Testis (tissue), 3 donors: Measurements from ENCODE around the gene PPP1R13L. TPM values are rescaled to one million over a fixed set of nuclear protein-coding genes. Genes with fewer than 3 reads are reported as not detected.

Experiments used
- DNase-seq: peaks from one replicate; pipeline ENCODE4 v3.0.0-alpha.2; 2019
- H3K27ac ChIP-seq, 2 donors: fragments of 200-600 bp; sonication (generic); one replicate each; pipeline ENCODE4 v1.5.1; 2019
- H3K27me3 ChIP-seq: fragments of 200-600 bp; sonication (generic); one replicate; pipeline ENCODE4 v1.5.1; 2019
- H3K36me3 ChIP-seq: fragments of 200-600 bp; sonication (generic); one replicate; pipeline ENCODE4 v1.5.1; 2017; ENCODE audit warnings: low read depth; ENCODE audit errors: missing control alignments
- H3K4me1 ChIP-seq: fragments of 200-600 bp; sonication (generic); one replicate; pipeline ENCODE4 v1.5.1; 2019
- H3K4me3 ChIP-seq, 2 donors: fragments of 200-600 bp; sonication (generic); one replicate each; pipeline ENCODE4 v1.5.1; 2017 to 2019
- H3K9me3 ChIP-seq: fragments of 200-600 bp; sonication (generic); one replicate; pipeline ENCODE4 v1.5.1; 2017
- CTCF ChIP-seq, 3 experiments: fragments of 450-650 bp in 2 of 3; fragments of 200-600 bp in 1 of 3; sonication (generic) in 1 of 3; IDR thresholded peaks; one replicate each; pipeline ENCODE4 v1.5.1; 2016 to 2019; ENCODE audit warnings: antibody characterized with exemption in 3 of 3, mild to moderate bottlenecking in 2 of 3, moderate library complexity in 1 of 3
- POLR2A ChIP-seq: fragments of 450-650 bp; IDR thresholded peaks from one replicate; pipeline ENCODE4 v1.6.1; 2017; ENCODE audit warnings: antibody characterized with exemption, mild to moderate bottlenecking, moderate library complexity
- WGBS, 2 donors: methylation state at CpG; one replicate each; pipeline ENCODE4 v1.1.5; 2018; 5-methylcytosine and 5-hydroxymethylcytosine counted together
- intact Hi-C: fragments of 100-400 bp; cut with DNase I; formaldehyde crosslinking; loops from one replicate; pipeline ENCODE4 v1.15.1; 2023; ENCODE audit warnings: low total_unique reads
- polyA plus RNA-seq: library from polyadenylated mRNA; stranded (reverse); fragments of 350-450 nt; fragmentation: Illumina TruSeq; extraction: RNeasy Lipid Tissue Mini Kit (QIAGEN cat#74804); gene quantifications from one replicate; pipeline ENCODE4 v1.2.3, GENCODE V29; 2014; ENCODE audit warnings: low read depth, low replicate concordance; ENCODE audit not compliant: insufficient read depth
- total RNA-seq, 2 donors: library from RNA; depleted of rRNA; stranded (reverse); fragments of >200 nt; gene quantifications; one replicate each; pipeline ENCODE4 v1.2.3, GENCODE V29; 2016

Gene PPP1R13L
- total and polyA plus RNA-seq, 3 donors from 2014 or later = 9.7 to 13.3 (median 12.2) TPM

GRCh38 chr19:45352062-45352461 lies 52.8 kb downstream of the PPP1R13L start:
- Histone ChIP-seq H3K36me3 (no peaks in the 10 kb centered on the region), H3K4me3 (no peak overlapping the region), H3K27ac (no peak overlapping the region), H3K4me1 (no peaks in the 10 kb centered on the region), H3K9me3 (no peaks in the 10 kb centered on the region), H3K27me3 (no peaks in the 10 kb centered on the region)
- WGBS, 2 donors = 91 to 93% methylated on average over 4 to 15 of the region's 15 CpGs
- no peak for TF ChIP-seq POLR2A
- TF ChIP-seq CTCF (IDR thresholded peaks at IDR 0.05) = no peak
- no peak for DNase-seq
- intact Hi-C loops = no loop called here

- Histone ChIP-seq H3K9me3 (no peaks in the 10 kb centered on the region), H3K4me1 (no peaks in the 10 kb centered on the region), H3K36me3 (no peaks in the 10 kb centered on the region), H3K27ac (no peak overlapping the region), H3K4me3 (no peak overlapping the region), H3K27me3 (no peaks in the 10 kb centered on the region)
- WGBS, 2 donors = 75 to 79% methylated on average over 11 to 13 of the region's 13 CpGs
- DNase-seq = no peak
- TF ChIP-seq CTCF (IDR thresholded peaks at IDR 0.05) = no peak
- intact Hi-C loops = no loop called here
These were observed 53.4 kb downstream of the PPP1R13L start for GRCh38 chr19:45351401-45351952.

GRCh38 chr19:45350477-45351058 lies 54.3 kb downstream of the PPP1R13L start:
- H3K27ac ChIP-seq = no peak overlapping the region
- no peak for DNase-seq
- H3K4me1 ChIP-seq = no peaks in the 10 kb centered on the region
- intact Hi-C loops = no loop called here
- no peak overlapping the region for H3K4me3 ChIP-seq
- no peaks in the 10 kb centered on the region for H3K9me3 ChIP-seq
- 91 to 93% methylated on average over 11 to 17 of the region's 17 CpGs for WGBS, 2 donors
- no peaks in the 10 kb centered on the region for H3K27me3 ChIP-seq
- TF ChIP-seq POLR2A = no peak
- no peak for TF ChIP-seq CTCF (IDR thresholded peaks at IDR 0.05)
- no peaks in the 10 kb centered on the region for H3K36me3 ChIP-seq

- H3K4me1 ChIP-seq = no peaks in the 10 kb centered on the region
- WGBS, 2 donors = 80 to 86% methylated on average over 7 to 17 of the region's 17 CpGs
- TF ChIP-seq CTCF (IDR thresholded peaks at IDR 0.05) (no peak), POLR2A (no peak)
- no peaks in the 10 kb centered on the region for H3K27me3 ChIP-seq
- H3K9me3 ChIP-seq = no peaks in the 10 kb centered on the region
- DNase-seq = no peak
- no peak overlapping the region for H3K27ac ChIP-seq
- no peak overlapping the region for H3K4me3 ChIP-seq
- intact Hi-C loops = no loop called here
- H3K36me3 ChIP-seq = no peaks in the 10 kb centered on the region
These were observed 55.4 kb downstream of the PPP1R13L start for GRCh38 chr19:45349430-45349941.

GRCh38 chr19:45349126-45349415 lies 55.8 kb downstream of the PPP1R13L start:
- 57 to 80% methylated on average over 3 of the region's 3 CpGs for WGBS, 2 donors
- no peaks in the 10 kb centered on the region for H3K36me3 ChIP-seq
- no peaks in the 10 kb centered on the region for H3K27me3 ChIP-seq
- no peak overlapping the region for H3K4me3 ChIP-seq
- DNase-seq = no peak
- H3K9me3 ChIP-seq = no peaks in the 10 kb centered on the region
- TF ChIP-seq CTCF (IDR thresholded peaks at IDR 0.05) (no peak), POLR2A (no peak)
- H3K4me1 ChIP-seq = no peaks in the 10 kb centered on the region
- intact Hi-C loops = no loop called here
- H3K27ac ChIP-seq = no peak overlapping the region
